Pulmonary artery endothelial cell (primary cell): ENCODE results near the gene SLX1B. TPM values are rescaled to one million over a fixed set of nuclear protein-coding genes. Genes with fewer than 3 reads are reported as not detected.
"Not testable (repeated sequence)": the region's sequence is repeated elsewhere in the genome, so short reads cannot be mapped to it uniquely, and the experiment has no call there.

Source experiments
- DNase-seq: peaks from one replicate; pipeline ENCODE4 v3.0.0-alpha.2; 2011; ENCODE audit warnings: low read depth, low spot score
- total RNA-seq: library from RNA; depleted of rRNA; stranded (reverse); fragments of >200 nt; gene quantifications from 2 replicates; pipeline ENCODE4 v1.2.3, GENCODE V29; 2014

The SLX1B gene
- 8.2 and 17.0 TPM in 2 replicates for total RNA-seq

GRCh38 chr16:29454269-29454668 lies at the start of gene SLX1B, which contains the start of gene BOLA2:
Gene SLX1B, plus strand, starts transcription at chr16:29454533.
Gene BOLA2, minus strand, starts transcription at chr16:29454351. Its CDS starts 98 bp downstream, at chr16:29454253.
- DNase-seq, result not testable (repeated sequence)

DNA sequence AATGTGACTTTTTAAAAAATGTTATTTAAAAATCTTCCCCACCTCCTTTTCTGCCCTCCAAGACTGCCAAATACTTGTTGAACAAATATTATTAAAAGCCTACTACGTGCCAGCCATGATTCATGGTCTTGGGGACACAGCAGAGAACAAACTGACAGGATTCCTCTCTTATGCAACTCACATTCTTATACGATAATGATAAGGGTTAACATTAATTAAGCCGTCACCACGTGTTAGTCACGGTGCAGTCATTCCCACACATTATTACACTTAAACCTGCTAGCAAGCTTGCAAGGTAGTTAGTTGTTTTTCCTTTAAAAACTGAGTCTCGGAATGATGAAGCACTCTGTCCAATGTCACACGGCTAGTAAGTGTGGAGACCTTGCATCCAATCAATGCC lies 49.1 kb upstream of the SLX1B start:
- not testable (repeated sequence) for DNase-seq

- DNase-seq, result not testable (repeated sequence)
These were observed 30.7 kb upstream of the SLX1B start for GRCh38 chr16:29423587-29423986.

- not testable (repeated sequence) for DNase-seq
These were observed 28.9 kb upstream of the SLX1B start for GRCh38 chr16:29425390-29425789.

- DNase-seq, result not testable (repeated sequence)
These were observed 579 bp upstream of the SLX1B start for GRCh38 chr16:29453754-29454153.

DNA sequence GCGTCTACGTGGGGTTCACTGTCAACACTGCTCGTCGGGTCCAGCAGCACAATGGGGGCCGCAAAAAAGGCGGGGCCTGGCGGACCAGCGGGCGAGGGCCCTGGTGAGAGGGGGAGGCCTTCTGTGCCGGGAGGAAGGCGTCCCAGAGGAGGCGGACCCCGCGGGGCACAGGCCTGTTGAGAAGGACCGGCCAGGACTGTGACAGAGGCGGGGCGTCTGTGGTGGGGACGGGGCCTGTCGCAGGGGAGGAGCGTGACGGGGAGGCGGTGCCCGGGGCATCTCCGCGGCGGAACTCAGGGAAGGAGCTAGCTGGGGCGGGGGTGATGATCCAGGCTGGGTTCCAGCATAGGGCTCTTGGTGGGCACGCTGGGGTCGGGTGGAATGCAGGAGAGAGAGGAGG lies 495 bp downstream of the SLX1B start:
- not testable (repeated sequence) for DNase-seq

DNA sequence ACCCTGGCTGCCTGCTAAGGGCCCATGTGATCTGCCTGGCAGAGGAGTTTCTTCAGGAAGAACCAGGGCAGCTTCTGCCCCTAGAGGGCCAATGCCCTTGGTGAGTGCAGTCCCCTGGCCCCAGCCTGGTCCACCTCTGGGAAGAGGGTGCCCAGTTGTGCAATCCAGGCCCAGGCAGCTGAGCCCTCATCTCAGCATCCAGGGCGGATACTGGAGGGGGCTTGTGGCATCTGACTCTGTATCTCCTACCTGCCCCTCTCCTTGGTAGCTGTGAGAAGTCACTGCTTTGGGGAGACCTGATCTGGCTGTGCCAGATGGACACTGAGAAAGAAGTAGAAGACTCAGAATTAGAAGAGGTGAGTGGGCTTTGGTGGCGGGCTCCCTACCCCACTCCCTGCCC lies 3.3 kb downstream of the SLX1B start:
- not testable (repeated sequence) for DNase-seq

GRCh38 chr16:29459706-29460646 lies 5.6 kb downstream of the SLX1B start, which contains the start of gene SULT1A4:
Gene SULT1A4, plus strand, starts transcription at chr16:29459913. Its CDS starts 1,473 bp downstream, at chr16:29461386.
- not testable (repeated sequence) for DNase-seq

GRCh38 chr16:29460647-29461030 lies 6.3 kb downstream of the SLX1B start:
- DNase-seq, result not testable (repeated sequence)

DNA sequence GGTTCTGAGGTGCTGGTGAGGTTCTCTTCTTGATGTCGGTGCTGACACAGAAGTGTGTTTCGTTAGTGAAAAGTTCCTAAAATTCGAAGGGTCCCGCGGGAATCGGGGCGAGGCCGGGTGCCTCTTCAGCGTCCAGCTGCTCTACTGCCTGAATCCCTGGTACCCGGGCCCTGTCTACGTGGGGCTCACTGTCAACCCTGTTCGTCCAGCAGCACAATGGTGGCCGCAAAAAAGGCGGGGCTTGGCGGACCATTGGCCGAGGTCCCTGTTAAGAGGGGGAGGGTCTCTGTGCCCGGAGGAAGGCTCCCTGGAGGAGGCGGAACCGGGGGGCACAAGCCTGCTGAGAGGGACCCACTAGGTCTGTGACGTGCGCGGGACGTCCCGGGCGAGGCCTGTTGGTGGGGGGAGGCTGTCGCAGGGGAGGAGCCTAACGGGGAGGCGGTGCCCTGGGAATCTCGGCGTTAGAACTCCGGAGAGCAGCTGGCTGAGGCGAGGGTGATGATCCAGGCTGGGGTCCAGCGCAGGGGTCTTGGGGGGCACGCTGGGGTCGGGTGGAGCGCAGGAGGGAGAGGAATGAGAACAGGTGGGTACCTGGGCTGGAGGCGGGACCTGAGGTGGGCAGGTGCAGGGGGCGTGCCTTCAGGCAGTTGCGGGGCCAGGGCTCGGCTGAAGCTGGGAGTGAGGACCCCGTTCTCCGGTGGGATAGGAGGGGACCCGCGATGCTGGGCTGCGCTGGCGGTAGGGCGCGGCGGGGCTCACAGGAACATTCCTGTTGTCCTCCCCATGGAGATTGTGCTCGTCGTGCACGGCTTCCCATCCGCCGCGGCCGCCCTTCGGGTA lies 11.9 kb downstream of the SLX1B start:
- not testable (repeated sequence) for DNase-seq

DNA sequence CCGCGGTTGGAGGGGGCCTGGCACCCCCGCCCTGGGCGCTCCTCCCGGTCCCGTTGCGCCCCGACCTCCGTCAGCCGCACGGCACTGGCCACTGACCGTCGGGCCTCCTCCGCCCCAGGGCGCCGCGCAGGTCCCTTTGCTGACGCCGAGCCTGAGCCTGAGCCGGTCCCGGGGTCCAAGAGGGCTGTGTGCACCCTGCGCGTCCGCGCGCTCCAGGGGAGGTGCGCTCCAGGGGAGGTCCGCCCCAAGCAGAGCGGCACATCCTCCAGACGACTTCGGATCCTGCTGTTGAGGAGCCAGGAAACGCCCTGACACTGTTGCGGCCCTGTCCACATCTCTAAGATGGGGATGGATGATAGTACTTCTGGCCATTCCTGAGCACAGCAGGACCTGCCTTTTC lies 12.6 kb downstream of the SLX1B start:
- not testable (repeated sequence) for DNase-seq

DNA sequence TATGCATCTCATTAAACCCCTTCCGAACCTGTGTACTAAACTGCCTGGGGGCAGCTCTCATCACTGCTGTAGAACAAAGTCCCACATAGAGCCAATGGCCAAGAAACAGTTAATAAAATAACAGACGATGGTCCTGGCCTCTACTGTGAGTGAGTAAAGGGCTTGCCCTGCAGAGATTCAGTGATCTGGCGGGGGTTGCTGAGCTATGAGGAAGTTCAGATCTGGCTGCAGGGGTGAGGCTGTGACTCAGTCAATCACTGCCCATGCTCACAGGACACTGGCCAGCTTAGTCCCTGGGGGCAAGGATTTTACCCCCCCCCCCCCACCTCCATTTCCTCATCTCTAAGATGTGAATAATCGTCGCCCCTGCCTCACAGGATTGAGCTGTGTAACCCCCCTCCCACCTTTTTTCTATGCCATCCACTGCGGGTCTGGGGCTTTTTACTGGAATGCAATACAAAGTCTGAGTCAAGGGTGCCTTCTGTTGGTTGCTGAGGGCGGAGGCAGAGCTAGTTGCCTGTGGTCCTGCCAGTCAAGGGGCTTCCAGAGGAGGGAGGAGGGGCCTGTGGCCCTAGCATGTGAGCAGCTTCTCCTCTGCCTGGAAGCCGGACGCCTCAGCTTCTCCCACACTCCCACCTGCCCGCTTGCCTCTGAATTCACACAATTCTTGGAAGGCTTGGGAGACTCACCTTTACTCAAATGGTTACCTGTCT lies 13.5 kb downstream of the SLX1B start:
- not testable (repeated sequence) for DNase-seq

DNA sequence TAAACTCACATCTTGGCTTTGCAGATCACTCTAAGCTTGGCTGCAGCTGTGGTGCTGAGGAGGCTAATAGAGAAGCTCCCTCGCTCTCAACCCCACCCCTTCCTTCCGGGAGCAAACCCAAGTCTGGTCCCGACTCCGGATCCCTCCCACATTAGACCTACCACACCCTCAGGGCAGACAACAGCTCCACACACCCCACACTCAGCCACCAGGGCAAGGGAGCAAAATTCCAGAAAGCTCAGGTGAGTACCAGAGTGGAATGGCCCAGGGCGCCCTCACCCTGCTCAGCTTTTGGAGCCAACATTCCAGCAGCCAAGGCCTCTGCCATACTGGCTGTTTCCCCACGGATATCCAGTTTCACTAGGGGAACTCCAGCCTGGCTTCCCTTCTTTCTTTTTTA lies 15.3 kb downstream of the SLX1B start:
- DNase-seq, result not testable (repeated sequence)

- not testable (repeated sequence) for DNase-seq
These were observed 17.7 kb downstream of the SLX1B start for GRCh38 chr16:29472065-29472464.

DNA sequence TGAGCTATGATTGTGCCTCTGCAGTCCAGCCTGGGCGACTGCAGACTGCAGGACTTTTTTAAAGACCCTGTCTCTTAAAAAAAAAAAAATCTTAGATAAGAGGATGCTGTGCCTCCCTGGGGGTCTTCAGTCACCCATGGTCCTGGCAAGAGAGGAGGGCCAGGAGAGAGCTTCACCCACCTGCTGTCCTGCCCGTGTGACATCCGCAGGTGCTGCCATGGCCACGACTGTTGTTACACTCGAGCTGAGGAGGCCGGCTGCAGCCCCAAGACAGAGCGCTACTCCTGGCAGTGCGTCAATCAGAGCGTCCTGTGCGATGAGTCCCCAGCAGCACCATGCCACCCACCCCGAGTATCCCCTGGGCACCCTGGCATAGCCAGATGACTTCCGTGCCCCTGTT lies 27.9 kb downstream of the SLX1B start:
- DNase-seq, result not testable (repeated sequence)

GRCh38 chr16:29506308-29506707 lies 52.0 kb downstream of the SLX1B start, which contains the start of gene NPIPB12:
Gene NPIPB12, minus strand, starts transcription at chr16:29506408.
- not testable (repeated sequence) for DNase-seq

Other genes with a start within 250 kb of the SLX1B start
- 0.07 and 0.26 TPM in 2 replicates for gene NPIPB11, start 47.8 kb upstream of the SLX1B start, total RNA-seq
- 40.9 and 46.9 TPM in 2 replicates for gene BOLA2, start 182 bp upstream of the SLX1B start, total RNA-seq
- 4.7 and 8.2 TPM in 2 replicates for gene SULT1A4, start 5.4 kb downstream of the SLX1B start, total RNA-seq
- gene NPIPB12, start 51.9 kb downstream of the SLX1B start, total RNA-seq, result 12.5 and 25.8 TPM in 2 replicates
- gene SPN, start 208.7 kb downstream of the SLX1B start, total RNA-seq, result not detected in 2 replicates
- gene QPRT, start 224.6 kb downstream of the SLX1B start, total RNA-seq, result 0.04 and 0.13 TPM in 2 replicates